ENCODE results near the gene ZNF474. TPM values are rescaled to one million over a fixed set of nuclear protein-coding genes. Genes with fewer than 3 reads are reported as not detected.

ZNF474 gene
- total RNA-seq, 1 donor from 2014 or later = 0.45 TPM

DNA sequence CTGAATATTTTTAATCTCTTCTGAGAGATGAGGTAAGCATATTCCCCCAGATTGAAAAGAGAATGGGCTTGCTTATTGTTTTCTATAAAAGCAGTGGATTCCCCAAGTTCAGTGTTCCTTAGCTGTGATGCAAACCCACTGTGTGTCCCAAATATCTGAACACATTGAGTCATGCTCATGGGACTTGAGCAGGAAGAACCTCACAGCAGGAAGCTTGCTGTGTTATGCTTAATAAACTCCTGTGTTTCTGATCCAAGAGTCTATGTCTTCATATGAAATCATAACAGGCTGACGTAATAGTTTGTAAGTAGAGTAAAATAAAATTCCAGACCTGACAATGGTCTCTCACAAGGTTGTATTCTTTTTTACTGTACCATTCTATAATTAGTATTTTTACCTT lies 26.5 kb upstream of the ZNF474 start:
- Mint-ChIP-seq H3K27me3 (ENCODE audit: low read depth, unreplicated experiment) (no peaks in the 10 kb centered on the region), H3K27ac (ENCODE audit: unreplicated experiment) (peak overlapping the region; percentile 41), H3K4me1 (ENCODE audit: low read depth, unreplicated experiment) (peaks cover 23% of the 10 kb centered on the region), H3K9me3 (ENCODE audit: unreplicated experiment) (no peaks in the 10 kb centered on the region), H3K36me3 (ENCODE audit: low read depth, unreplicated experiment) (no peaks in the 10 kb centered on the region), H3K4me3 (ENCODE audit: unreplicated experiment) (no peak overlapping the region)
- no peak overlapping the region for H3K4me2 ChIP-seq (ENCODE audit: low read length)
- H4K20me1 ChIP-seq (ENCODE audit: insufficient read depth, low read length) = no peaks in the 10 kb centered on the region
- H3K4me1 ChIP-seq (ENCODE audit: insufficient read depth, low read length) = peaks cover 27% of the 10 kb centered on the region
- FAIRE-seq (peak; percentile 62), DNase-seq (ENCODE audit: low read depth) (peak; percentile 64)
- no peaks in the 10 kb centered on the region for H3K9me3 ChIP-seq (ENCODE audit: insufficient read depth, low read depth, low read length)
- no peaks in the 10 kb centered on the region for H3K79me2 ChIP-seq (ENCODE audit: insufficient read depth, low read length)
- no peak for TF ChIP-seq EZH2 (IDR thresholded peaks at IDR 0.05; ENCODE audit: insufficient read depth, low read length)
- TF ChIP-seq, protein P1, sequence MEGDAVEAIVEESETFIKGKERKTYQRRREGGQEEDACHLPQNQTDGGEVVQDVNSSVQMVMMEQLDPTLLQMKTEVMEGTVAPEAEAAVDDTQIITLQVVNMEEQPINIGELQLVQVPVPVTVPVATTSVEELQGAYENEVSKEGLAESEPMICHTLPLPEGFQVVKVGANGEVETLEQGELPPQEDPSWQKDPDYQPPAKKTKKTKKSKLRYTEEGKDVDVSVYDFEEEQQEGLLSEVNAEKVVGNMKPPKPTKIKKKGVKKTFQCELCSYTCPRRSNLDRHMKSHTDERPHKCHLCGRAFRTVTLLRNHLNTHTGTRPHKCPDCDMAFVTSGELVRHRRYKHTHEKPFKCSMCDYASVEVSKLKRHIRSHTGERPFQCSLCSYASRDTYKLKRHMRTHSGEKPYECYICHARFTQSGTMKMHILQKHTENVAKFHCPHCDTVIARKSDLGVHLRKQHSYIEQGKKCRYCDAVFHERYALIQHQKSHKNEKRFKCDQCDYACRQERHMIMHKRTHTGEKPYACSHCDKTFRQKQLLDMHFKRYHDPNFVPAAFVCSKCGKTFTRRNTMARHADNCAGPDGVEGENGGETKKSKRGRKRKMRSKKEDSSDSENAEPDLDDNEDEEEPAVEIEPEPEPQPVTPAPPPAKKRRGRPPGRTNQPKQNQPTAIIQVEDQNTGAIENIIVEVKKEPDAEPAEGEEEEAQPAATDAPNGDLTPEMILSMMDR (IDR thresholded peaks at IDR 0.05; ENCODE audit: insufficient read depth, low read depth, low read length) = no peak
- no peaks in the 10 kb centered on the region for H3K36me3 ChIP-seq (ENCODE audit: insufficient read depth, low read length)
- no peaks in the 10 kb centered on the region for H3K27me3 ChIP-seq (ENCODE audit: insufficient read depth, low read length)
- H2AFZ ChIP-seq (ENCODE audit: low read depth, low read length) = peak overlapping the region; percentile 23
- H3K9ac ChIP-seq (ENCODE audit: low read length) = peak overlapping the region; percentile 67
- H3K27ac ChIP-seq (ENCODE audit: low read depth, low read length) = peak overlapping the region; percentile 55
- H3K4me3 ChIP-seq (ENCODE audit: insufficient read depth, low read depth, low read length) = no peak overlapping the region

DNA sequence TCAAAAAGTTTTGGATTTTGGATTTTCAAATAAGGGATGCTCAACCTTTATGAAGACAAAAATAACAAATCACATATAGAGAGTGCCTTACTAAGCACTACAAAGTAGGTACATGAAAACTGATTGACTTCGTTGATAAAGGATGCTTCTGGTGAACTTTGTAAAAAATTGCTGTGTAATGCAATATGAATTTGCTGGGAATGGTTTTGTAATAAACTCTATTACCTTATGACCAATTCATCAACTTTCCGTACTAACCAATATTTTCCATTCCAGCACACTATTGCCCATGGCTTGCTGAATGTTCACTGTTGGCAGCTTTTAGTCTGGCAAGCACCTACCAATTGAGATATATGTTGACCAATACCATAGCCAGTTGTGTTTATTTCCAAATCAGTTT lies 23.4 kb upstream of the ZNF474 start:
- no peak overlapping the region for H3K27ac Mint-ChIP-seq (ENCODE audit: unreplicated experiment)
- no peaks in the 10 kb centered on the region for H3K9me3 Mint-ChIP-seq (ENCODE audit: unreplicated experiment)

DNA sequence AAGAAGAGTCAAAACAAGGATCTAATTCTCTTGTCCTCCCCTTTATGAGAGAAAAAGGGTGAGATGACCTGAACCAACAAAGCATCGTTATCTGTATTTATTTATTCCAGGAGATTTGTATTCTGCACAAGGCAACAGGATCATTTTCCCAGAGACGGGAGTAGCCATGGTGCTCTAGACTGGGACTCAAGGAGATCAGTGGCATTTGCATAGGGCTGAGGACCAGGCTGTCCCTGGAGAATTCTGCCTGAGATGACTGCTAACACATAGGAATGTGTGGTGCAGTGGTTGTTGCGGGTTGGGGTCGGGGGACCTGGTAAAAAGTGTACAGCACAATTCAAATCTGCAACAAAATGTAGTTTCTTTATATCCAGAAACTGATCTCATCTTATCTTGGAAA lies 22.3 kb upstream of the ZNF474 start:
- Histone ChIP-seq H3K36me3 (ENCODE audit: insufficient read depth, low read length) (no peaks in the 10 kb centered on the region), H4K20me1 (ENCODE audit: insufficient read depth, low read length) (no peaks in the 10 kb centered on the region), H3K4me2 (ENCODE audit: low read length) (no peak overlapping the region), H3K27ac (ENCODE audit: low read depth, low read length) (no peak overlapping the region), H3K4me1 (ENCODE audit: insufficient read depth, low read length) (peaks cover 12% of the 10 kb centered on the region), H3K27me3 (ENCODE audit: insufficient read depth, low read length) (no peaks in the 10 kb centered on the region), H3K79me2 (ENCODE audit: insufficient read depth, low read length) (no peaks in the 10 kb centered on the region), H3K9me3 (ENCODE audit: insufficient read depth, low read depth, low read length) (no peaks in the 10 kb centered on the region), H3K4me3 (ENCODE audit: insufficient read depth, low read depth, low read length) (no peak overlapping the region), H2AFZ (ENCODE audit: low read depth, low read length) (no peak overlapping the region), H3K9ac (ENCODE audit: low read length) (no peak overlapping the region)
- Mint-ChIP-seq H3K4me1 (ENCODE audit: low read depth, unreplicated experiment) (peaks cover 4% of the 10 kb centered on the region), H3K27ac (ENCODE audit: unreplicated experiment) (no peak overlapping the region), H3K4me3 (ENCODE audit: unreplicated experiment) (no peak overlapping the region), H3K9me3 (ENCODE audit: unreplicated experiment) (no peaks in the 10 kb centered on the region), H3K36me3 (ENCODE audit: low read depth, unreplicated experiment) (no peaks in the 10 kb centered on the region), H3K27me3 (ENCODE audit: low read depth, unreplicated experiment) (no peaks in the 10 kb centered on the region)
- FAIRE-seq = no peak
- DNase-seq (ENCODE audit: low read depth) = no peak
- TF ChIP-seq, protein P1 (IDR thresholded peaks at IDR 0.05; ENCODE audit: insufficient read depth, low read depth, low read length) = no peak
- no peak for TF ChIP-seq EZH2 (IDR thresholded peaks at IDR 0.05; ENCODE audit: insufficient read depth, low read length)

More for the DNA sequence above, 23.4 kb upstream of the ZNF474 start:
- no peak overlapping the region for H3K4me2 ChIP-seq (ENCODE audit: low read length)
- no peak for TF ChIP-seq EZH2 (IDR thresholded peaks at IDR 0.05; ENCODE audit: insufficient read depth, low read length)
- TF ChIP-seq, protein P1 (IDR thresholded peaks at IDR 0.05; ENCODE audit: insufficient read depth, low read depth, low read length) = no peak
- H3K4me1 ChIP-seq (ENCODE audit: insufficient read depth, low read length) = peaks cover 15% of the 10 kb centered on the region
- Mint-ChIP-seq H3K36me3 (ENCODE audit: low read depth, unreplicated experiment) (no peaks in the 10 kb centered on the region), H3K4me1 (ENCODE audit: low read depth, unreplicated experiment) (peaks cover 10% of the 10 kb centered on the region), H3K4me3 (ENCODE audit: unreplicated experiment) (no peak overlapping the region), H3K27me3 (ENCODE audit: low read depth, unreplicated experiment) (no peaks in the 10 kb centered on the region)
- H4K20me1 ChIP-seq (ENCODE audit: insufficient read depth, low read length) = no peaks in the 10 kb centered on the region
- no peaks in the 10 kb centered on the region for H3K36me3 ChIP-seq (ENCODE audit: insufficient read depth, low read length)
- H3K79me2 ChIP-seq (ENCODE audit: insufficient read depth, low read length) = no peaks in the 10 kb centered on the region
- no peaks in the 10 kb centered on the region for H3K27me3 ChIP-seq (ENCODE audit: insufficient read depth, low read length)
- no peak for DNase-seq (ENCODE audit: low read depth)
- H2AFZ ChIP-seq (ENCODE audit: low read depth, low read length) = no peak overlapping the region
- FAIRE-seq = no peak
- no peak overlapping the region for H3K4me3 ChIP-seq (ENCODE audit: insufficient read depth, low read depth, low read length)
- no peak overlapping the region for H3K27ac ChIP-seq (ENCODE audit: low read depth, low read length)
- no peaks in the 10 kb centered on the region for H3K9me3 ChIP-seq (ENCODE audit: insufficient read depth, low read depth, low read length)
- no peak overlapping the region for H3K9ac ChIP-seq (ENCODE audit: low read length)

All from astrocyte (in vitro differentiated cells and primary cell).